HG03196 (cell line): Measurements from ENCODE around the gene NAGS.
"Not testable (repeated sequence)": the region's sequence is repeated elsewhere in the genome, so short reads cannot be mapped to it uniquely, and the experiment has no call there.

Source experiments
- ATAC-seq: cut with Tn5 transposase; IDR thresholded peaks from one replicate; pipeline ENCODE4 v1.9.1; 2021; ENCODE audit not compliant: unreplicated experiment

The NAGS gene, protein sequence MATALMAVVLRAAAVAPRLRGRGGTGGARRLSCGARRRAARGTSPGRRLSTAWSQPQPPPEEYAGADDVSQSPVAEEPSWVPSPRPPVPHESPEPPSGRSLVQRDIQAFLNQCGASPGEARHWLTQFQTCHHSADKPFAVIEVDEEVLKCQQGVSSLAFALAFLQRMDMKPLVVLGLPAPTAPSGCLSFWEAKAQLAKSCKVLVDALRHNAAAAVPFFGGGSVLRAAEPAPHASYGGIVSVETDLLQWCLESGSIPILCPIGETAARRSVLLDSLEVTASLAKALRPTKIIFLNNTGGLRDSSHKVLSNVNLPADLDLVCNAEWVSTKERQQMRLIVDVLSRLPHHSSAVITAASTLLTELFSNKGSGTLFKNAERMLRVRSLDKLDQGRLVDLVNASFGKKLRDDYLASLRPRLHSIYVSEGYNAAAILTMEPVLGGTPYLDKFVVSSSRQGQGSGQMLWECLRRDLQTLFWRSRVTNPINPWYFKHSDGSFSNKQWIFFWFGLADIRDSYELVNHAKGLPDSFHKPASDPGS

DNA sequence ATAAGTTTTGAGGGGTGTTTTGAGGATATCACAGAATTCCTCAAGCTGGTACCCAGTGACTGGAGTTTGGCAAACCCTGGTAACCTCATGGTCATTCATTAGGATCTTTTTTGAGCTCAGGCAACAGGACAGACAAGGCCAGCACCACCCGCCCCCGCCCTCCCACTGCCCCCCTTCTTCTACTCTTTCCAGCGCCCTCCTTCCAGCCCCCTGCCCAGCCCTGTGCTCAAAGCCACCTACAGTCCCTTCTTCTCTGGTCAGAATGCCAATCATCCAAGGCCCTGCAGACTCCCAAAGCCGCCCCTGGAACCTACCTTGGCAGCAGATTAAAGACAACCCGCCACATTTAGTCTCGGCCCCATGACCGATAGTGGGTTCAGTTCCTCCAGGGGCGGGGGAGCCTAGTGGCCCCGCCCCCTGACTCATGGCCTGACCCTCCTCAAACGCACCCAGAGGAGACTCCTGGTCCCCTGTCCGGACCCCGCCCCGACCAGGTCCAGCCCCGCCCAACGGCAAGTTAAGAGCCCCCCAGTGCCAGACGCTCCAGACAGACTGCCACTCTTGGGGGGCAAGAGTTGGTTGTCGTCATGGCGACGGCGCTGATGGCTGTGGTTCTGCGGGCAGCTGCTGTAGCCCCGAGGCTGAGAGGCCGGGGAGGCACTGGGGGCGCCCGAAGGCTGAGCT is at the start of gene NAGS:
NAGS (plus strand) TSS at position 546 of the 684 bp plus-strand sequence; CDS start at position 588, 42 bp downstream.
- ATAC-seq: no peak

DNA sequence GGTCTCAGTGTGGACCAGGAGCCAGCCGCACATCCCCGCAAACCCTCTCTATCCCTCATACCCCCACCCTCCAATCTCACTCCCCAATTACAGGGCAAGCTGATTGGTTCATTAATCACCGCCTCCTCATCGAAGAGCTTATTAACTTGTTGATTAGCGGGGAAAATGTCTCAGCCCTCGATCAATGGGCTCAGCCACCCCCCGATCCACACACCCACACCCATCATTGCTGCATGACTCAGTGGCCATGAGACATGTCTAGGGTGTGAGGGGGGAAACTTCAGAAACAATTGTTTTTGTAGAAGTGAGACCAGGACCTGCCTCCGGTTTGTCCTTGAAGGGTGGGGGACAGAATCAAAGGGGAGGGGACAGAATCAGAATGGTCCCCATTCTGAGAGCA is 48.2 kb upstream of the NAGS start:
- no peak for ATAC-seq

DNA sequence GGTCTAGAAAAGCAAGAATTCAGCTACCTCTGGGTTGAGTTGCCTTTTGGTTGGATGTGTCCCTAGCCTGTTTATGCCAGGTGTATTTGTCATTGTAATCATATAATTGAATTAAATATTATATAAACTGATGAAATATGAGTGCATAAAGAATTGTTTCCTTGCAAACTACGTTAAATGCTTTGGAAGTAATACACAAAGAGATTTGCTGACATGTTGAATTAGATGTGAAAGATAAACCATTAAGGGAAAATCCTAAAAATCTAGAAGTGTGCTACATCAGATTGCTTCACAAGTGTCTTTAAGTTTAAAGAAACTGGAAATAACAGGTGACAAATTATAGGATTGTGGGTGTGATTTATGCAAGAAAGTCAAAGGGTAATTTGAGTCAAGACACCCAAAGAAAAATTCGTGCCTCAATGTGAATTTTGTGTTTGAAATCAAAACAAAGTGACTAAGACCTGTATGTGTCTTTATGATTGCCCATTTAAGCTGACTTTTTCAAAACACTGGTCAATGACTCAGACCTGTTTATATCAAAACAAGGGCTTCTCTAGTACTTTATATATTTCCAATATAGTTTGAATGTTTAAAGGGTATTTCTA is 45.6 kb upstream of the NAGS start:
- ATAC-seq: no peak

- ATAC-seq: not testable (repeated sequence)
Observed at GRCh38 chr17:43961292-43961691, 43.1 kb upstream of the NAGS start.

- ATAC-seq: no peak
Observed at GRCh38 chr17:43961954-43962353, 42.5 kb upstream of the NAGS start.

GRCh38 chr17:43962479-43962878 is 41.9 kb upstream of the NAGS start:
- ATAC-seq: no peak

DNA sequence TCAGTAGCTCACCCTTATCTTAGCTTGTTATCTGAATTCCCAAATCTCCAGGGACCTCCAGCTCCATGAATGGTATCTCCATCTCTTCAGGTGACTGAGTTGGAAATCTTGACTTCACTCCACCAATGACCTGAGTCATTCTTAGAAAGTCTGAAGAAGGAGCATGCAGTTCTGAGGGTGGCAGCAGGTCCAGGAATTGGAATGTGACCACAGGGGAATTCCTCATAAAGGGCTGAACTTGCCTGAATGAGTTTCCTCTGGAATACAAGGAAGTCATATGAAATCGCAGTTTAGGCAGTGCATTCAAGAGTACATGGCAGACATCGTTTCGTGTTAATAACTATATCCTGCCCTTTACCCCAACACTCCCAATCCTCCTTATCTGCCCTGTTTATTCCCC is 38.1 kb upstream of the NAGS start:
- ATAC-seq: no peak

DNA sequence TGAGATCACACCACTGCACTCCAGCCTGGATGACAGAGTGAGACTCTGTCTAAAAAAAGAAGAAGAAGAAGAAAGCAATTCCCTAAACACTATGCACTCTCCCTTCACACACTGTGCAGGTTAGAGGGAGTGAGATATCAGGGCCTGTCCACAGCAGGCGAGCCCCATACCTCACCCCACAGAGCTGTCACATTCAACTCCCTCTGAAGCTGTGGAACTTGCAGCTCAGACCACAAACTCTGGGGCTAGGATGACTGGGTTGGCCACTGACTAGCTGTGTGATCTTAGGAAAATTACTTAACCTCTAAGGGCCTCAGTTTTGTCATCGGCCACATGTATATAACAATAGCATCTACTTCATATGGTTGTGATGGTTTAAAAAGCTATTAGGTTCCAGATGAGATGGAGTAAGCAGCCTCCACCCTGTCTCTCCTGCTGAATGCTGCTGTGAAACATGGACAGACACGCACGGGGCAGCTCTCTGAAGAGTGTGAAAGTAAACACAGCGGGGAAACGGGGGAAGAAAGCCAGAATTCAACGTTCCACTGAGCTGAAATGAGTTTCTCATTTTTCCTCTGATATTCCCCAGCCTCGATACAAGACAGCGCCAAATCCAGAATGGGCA is 37.1 kb upstream of the NAGS start:
- ATAC-seq: no peak

DNA sequence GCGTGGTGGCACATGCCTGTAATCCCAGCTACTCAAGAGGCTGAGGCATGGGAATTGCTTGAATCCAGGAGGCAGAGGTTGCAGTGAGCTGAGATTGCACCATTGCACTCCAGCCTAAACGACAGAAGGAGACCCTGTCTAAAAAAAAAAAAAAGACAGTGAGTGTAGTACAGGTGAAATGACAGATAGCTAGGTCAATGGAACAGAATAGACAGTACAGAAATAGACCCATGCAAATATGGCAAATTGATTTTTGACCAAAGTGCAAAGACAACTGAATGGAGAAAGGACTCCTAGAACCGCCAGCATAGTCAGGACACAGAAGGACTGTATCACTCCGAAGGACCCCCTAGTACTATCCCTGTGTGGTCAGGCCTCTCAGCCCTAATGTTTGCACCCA is 34.1 kb upstream of the NAGS start:
- no peak for ATAC-seq

- not testable (repeated sequence) for ATAC-seq
Observed at GRCh38 chr17:43971436-43971835, 33.0 kb upstream of the NAGS start.

DNA sequence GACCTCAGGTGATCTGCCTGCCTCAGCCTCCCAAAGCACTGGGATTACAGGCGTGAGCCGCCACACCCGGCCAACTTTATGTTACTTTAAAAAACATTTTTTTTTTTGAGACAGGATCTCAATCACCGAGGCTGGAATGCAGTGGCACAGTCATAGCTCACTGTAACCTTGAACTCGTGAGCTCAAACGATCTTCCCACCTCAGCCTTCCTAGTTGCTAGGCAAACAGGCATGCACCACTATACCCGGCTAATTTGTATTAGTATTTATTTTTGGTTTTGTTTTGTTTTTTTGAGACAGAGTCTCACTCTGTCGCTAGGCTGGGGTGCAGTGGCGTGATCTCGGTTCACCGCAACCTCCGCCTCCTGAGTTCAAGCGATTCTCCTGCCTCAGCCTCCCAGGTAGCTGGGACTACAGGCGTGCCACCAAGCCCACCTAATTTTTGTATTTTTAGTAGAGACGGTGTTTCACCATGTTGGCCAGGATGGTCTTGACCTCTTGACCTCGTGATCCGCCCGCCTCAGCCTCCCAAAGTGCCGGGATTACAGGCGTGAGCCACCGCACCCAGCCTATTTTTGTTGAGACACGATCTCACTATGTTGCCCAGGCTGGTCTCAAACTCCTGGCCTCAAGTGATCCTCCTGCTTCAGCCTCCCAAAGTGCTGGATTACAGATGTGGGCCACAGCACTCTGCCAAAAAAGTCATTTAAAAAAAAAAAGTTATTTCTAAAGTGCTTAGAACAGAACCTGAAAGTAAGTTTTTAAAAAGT is 31.8 kb upstream of the NAGS start:
- not testable (repeated sequence) for ATAC-seq

GRCh38 chr17:43974382-43975266 is 29.8 kb upstream of the NAGS start:
- ATAC-seq: no peak

DNA sequence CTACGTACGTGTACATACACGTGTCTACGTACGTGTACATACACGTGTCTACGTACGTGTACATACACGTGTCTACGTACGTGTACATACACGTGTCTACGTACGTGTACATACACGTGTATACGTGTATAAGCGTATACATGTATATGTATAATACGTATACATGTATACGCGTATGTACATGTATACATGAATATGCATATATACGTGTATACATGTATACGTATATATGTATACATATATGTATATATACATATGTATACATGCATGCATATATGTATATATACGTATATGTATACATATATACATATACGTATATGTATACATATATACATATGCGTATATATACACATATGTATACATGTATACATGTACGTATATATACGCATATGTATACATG is 28.5 kb upstream of the NAGS start:
- no peak for ATAC-seq

DNA sequence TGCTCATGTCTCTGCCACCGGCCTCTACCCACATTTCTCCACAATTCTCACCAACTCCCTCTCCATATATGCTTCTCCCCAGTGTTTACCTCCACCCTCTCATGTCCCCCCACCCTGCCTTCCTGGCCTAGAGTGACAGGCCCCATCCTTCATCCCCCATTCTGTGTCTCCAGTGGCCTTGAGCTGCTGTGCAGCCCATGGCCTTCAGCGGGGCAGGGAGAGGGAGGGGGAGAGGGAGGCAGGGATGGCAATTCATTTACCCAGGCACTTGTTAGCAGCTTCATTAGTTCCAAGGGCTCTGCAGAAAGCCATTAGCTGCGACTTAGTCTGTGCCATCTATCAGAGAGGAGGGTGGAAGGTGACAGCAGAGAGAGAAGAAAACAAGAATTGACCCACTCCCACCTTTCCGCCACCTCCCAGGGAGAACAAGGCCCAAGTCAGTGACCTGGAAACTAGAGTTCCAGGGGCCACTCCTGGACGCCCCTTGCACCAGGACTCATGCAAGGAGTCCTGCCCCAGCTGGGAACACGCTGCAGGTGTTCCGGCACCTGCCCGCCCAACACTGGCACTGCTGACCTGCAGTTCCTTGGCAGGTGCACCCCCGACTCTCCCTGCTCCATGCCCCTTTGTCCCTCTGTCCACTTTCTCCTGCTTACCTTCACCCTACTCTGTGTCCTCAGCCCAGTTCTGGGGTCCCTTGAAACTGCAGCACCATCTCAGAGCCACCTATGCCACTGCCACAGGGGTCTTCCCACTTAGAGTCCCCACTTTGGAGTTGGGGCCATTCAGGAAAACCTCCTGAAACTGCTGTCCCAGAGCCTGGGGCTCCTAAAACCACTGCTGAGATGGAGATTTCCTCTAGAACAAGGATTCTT is 27.2 kb upstream of the NAGS start:
- ATAC-seq: no peak

DNA sequence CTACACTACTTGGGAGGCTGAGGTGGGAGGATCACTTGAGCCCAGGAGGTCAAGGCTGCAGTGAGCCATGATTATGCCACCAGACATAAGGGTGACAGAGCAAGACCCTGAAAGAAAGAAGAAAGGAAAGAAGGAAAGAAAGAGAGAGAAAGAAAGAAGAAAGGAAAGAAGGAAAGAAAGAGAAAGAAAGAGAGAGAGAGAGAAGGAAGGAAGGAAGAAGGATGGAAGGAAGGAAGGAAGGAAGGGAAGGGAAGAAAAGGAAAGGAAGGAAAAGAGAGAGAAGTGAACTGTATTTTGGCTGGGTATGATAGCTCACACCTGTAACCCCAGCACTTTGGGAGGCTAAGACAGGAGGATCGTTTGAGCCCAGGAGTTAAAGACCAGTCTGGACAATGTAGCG is 26.3 kb upstream of the NAGS start:
- ATAC-seq: no peak

GRCh38 chr17:43979011-43979410 is 25.4 kb upstream of the NAGS start:
- no peak for ATAC-seq

DNA sequence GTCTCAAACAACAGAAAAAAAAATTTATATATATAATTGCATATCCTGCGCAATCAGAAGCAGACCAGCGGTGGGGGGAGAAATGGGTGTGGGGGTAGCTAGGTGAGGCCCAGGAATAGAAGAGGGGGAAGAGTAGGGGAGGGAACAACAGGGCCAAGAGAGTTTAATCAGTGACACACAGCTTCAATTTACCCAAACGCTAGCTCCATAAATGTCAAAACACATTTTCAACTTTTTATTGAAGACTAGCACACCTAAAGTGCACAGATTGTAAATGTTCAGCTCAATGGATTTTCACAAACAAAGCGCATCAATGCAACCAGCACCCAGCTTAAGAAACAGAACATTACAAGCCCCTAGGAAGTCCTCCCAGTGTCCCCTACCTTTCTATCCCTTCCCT is 24.8 kb upstream of the NAGS start:
- ATAC-seq: no peak

GRCh38 chr17:43982171-43982570 is 22.3 kb upstream of the NAGS start:
- no peak for ATAC-seq

- ATAC-seq: no peak
Observed at GRCh38 chr17:43983196-43983514, 21.3 kb upstream of the NAGS start.
